Neuronal stem cell (in vitro differentiated cells): ENCODE measurements around the gene KIAA1549.

Experiments used
- DNase-seq: peaks from one replicate; pipeline ENCODE4 v3.0.0-alpha.2; 2013; ENCODE audit warnings: low spot score
- H2AFZ ChIP-seq: one replicate; pipeline ENCODE4 v1.6.1; 2013; ENCODE audit warnings: mild to moderate bottlenecking, low read length, inconsistent platforms
- H2AK5ac ChIP-seq: 2 replicates; pipeline ENCODE4 v1.6.1; 2013; ENCODE audit warnings: low read depth, mild to moderate bottlenecking, inconsistent platforms, low read length, moderate library complexity, mixed read lengths
- H2BK120ac ChIP-seq: 2 replicates; pipeline ENCODE4 v1.6.1; 2013; ENCODE audit warnings: low read depth, mild to moderate bottlenecking, inconsistent platforms, low read length, moderate library complexity, mixed read lengths
- H2BK12ac ChIP-seq: one replicate; pipeline ENCODE4 v1.6.1; 2013; ENCODE audit warnings: low read length, inconsistent platforms
- H2BK15ac ChIP-seq: 2 replicates; pipeline ENCODE4 v1.6.1; 2013; ENCODE audit warnings: mild to moderate bottlenecking, low read length, inconsistent platforms, mixed read lengths
- H2BK5ac ChIP-seq: one replicate; pipeline ENCODE4 v1.6.1; 2013; ENCODE audit warnings: inconsistent platforms, mild to moderate bottlenecking, low read length, moderate library complexity
- H3K14ac ChIP-seq: one replicate; pipeline ENCODE4 v1.6.1; 2013; ENCODE audit warnings: low read length, inconsistent platforms
- H3K18ac ChIP-seq: 2 replicates; pipeline ENCODE4 v1.6.1; 2013; ENCODE audit warnings: low read length, inconsistent platforms
- H3K23ac ChIP-seq: 2 replicates; pipeline ENCODE4 v1.6.1; 2013; ENCODE audit warnings: low read depth, mild to moderate bottlenecking, mixed read lengths, low read length, inconsistent platforms; ENCODE audit not compliant: poor library complexity
- H3K27ac ChIP-seq: replicated peaks from 3 replicates; pipeline ENCODE4 v1.5.1; 2013; ENCODE audit warnings: low read length, inconsistent platforms
- H3K27me3 ChIP-seq, 3 experiments: 2 replicates each; pipeline ENCODE4 v1.6.1; 2013; ENCODE audit warnings: low read length in 3 of 3, mild to moderate bottlenecking in 2 of 3, inconsistent platforms in 1 of 3, low read depth in 1 of 3, mixed read lengths in 1 of 3, moderate library complexity in 1 of 3; ENCODE audit not compliant: control insufficient read depth in 3 of 3, insufficient read depth in 3 of 3
- H3K36me3 ChIP-seq, 2 donors: replicated peaks in 1 of 2; 2 replicates each; pipeline ENCODE4 v1.6.1; 2013; ENCODE audit warnings: low read length in 2 of 2; ENCODE audit not compliant: control insufficient read depth in 2 of 2, insufficient read depth in 2 of 2
- H3K4ac ChIP-seq: 2 replicates; pipeline ENCODE4 v1.6.1; 2013; ENCODE audit warnings: inconsistent platforms, mild to moderate bottlenecking, low read length, moderate library complexity
- H3K4me1 ChIP-seq, 2 donors: 1 replicate in 1 of 2; 2 replicates in 1 of 2; pipeline ENCODE4 v1.6.1; 2013; ENCODE audit warnings: low read length in 2 of 2, low read depth in 1 of 2; ENCODE audit not compliant: control insufficient read depth in 2 of 2, insufficient read depth in 1 of 2
- H3K4me2 ChIP-seq: one replicate; pipeline ENCODE4 v1.6.1; 2013; ENCODE audit warnings: mild to moderate bottlenecking, low read length, inconsistent platforms; ENCODE audit not compliant: insufficient read depth, poor library complexity, severe bottlenecking
- H3K4me3 ChIP-seq, 2 donors: 2 replicates each; pipeline ENCODE4 v1.5.1; 2013; ENCODE audit warnings: low read length in 2 of 2, mild to moderate bottlenecking in 2 of 2, inconsistent platforms in 1 of 2, moderate library complexity in 1 of 2
- H3K79me1 ChIP-seq: one replicate; pipeline ENCODE4 v1.6.1; 2013; ENCODE audit warnings: low read depth, mild to moderate bottlenecking, inconsistent platforms, low read length, moderate library complexity
- H3K9ac ChIP-seq: one replicate; pipeline ENCODE4 v1.6.1; 2013; ENCODE audit warnings: mild to moderate bottlenecking, low read depth, low read length, inconsistent platforms; ENCODE audit not compliant: poor library complexity
- H3K9me3 ChIP-seq, 2 donors: replicated peaks in 1 of 2; 2 replicates each; pipeline versions ENCODE3 to v1.6.1; 2013; ENCODE audit warnings: low read length in 2 of 2, mild to moderate bottlenecking in 2 of 2, inconsistent platforms in 1 of 2, low read depth in 1 of 2, mixed read lengths in 1 of 2, moderate library complexity in 1 of 2; ENCODE audit not compliant: control insufficient read depth in 2 of 2, insufficient read depth in 1 of 2
- H4K8ac ChIP-seq: one replicate; pipeline ENCODE4 v1.6.1; 2013; ENCODE audit warnings: low read depth, mild to moderate bottlenecking, inconsistent platforms, low read length, moderate library complexity
- H4K91ac ChIP-seq: one replicate; pipeline ENCODE4 v1.6.1; 2013; ENCODE audit warnings: low read length, low read depth, mild to moderate bottlenecking, inconsistent platforms; ENCODE audit not compliant: poor library complexity
- WGBS, 2 donors: extraction: QIAGEN DNeasy Blood & Tissue Kit; methylation state at CpG; one replicate each; pipeline ENCODE4 v1.1.7; 2013; ENCODE audit warnings: missing lambda C conversion rate in 2 of 2, mixed read lengths in 1 of 2; ENCODE audit not compliant: insufficient read length in 2 of 2, insufficient replicate concordance in 1 of 2; ENCODE audit errors: extremely low coverage in 2 of 2; 5-methylcytosine and 5-hydroxymethylcytosine counted together

KIAA1549 gene

DNA sequence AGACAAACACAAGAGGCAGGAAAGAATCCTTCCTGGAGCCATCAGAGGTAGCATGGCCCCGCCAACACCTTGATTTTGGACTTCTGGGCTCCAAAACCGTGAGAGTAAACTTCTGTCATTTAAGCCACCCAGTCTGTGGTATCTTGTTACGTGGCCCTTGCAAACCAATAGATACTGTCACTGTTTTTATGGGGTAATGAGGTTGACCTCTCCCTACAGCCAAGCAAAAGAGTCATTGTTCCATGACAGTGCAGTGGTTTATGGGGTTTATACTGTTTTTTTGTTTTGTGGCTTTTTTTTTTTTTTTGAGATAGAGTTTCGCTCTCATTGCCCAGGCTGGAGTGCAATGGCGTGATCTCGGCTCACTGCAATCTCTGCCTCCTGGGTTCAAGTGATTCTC, 32.8 kb downstream of the KIAA1549 start:
- Histone ChIP-seq H3K79me1 (no peaks in the 10 kb centered on the region), H3K4me1 (no peaks in the 10 kb centered on the region), H4K8ac (no peak overlapping the region), H2BK120ac (no peak overlapping the region), H3K27ac (no peak overlapping the region), H3K36me3 (no peaks in the 10 kb centered on the region), H3K18ac (no peak overlapping the region), H3K14ac (no peak overlapping the region), H2AFZ (no peak overlapping the region), H3K4me2 (no peak overlapping the region), H2BK15ac (no peak overlapping the region), H3K27me3 (no peaks in the 10 kb centered on the region), H3K4ac (no peak overlapping the region), H3K23ac (no peak overlapping the region), H3K9ac (no peak overlapping the region), H4K91ac (no peak overlapping the region), H2AK5ac (no peak overlapping the region), H2BK12ac (no peak overlapping the region), H3K9me3 (no peaks in the 10 kb centered on the region), H2BK5ac (no peak overlapping the region), H3K4me3 (no peak overlapping the region)
- WGBS, 2 donors: no CpG with 5 or more reads among the region's 6 CpGs
- no peak for DNase-seq

DNA sequence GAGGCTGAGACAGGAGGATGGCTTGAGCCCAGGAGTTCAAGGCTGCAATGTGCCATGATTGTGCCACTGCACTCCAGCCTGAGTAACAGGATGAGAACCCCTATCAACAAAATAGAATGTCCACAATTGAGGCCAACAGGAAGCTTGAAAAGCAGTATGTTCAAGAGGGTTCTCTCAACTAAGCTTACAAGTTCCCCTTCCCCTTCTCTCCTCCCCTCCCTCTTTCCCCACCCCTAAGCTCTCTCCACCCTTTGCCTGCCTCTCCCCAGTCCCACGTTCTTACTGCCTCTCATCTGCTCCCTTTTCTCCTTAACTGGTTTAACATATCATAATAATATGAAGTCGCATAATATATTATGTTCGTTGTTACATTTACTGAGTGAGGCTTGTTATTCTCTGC, 35.4 kb downstream of the KIAA1549 start:
- Histone ChIP-seq H3K27ac (no peak overlapping the region), H3K79me1 (peaks cover 3% of the 10 kb centered on the region), H2BK12ac (no peak overlapping the region), H3K18ac (no peak overlapping the region), H3K4me1 (no peaks in the 10 kb centered on the region), H3K27me3 (no peaks in the 10 kb centered on the region), H3K9me3 (no peaks in the 10 kb centered on the region), H2BK15ac (no peak overlapping the region), H2AFZ (no peak overlapping the region), H3K23ac (no peak overlapping the region), H2BK5ac (no peak overlapping the region), H2AK5ac (no peak overlapping the region), H3K9ac (no peak overlapping the region), H3K4me3 (no peak overlapping the region), H4K8ac (no peak overlapping the region), H3K36me3 (peaks cover 0 to 7% of the 10 kb centered on the region in 2 donors), H3K14ac (no peak overlapping the region), H2BK120ac (no peak overlapping the region), H3K4ac (no peak overlapping the region), H4K91ac (no peak overlapping the region), H3K4me2 (no peak overlapping the region)
- no peak for DNase-seq
- WGBS, 2 donors: no CpG with 5 or more reads among the region's 3 CpGs

DNA sequence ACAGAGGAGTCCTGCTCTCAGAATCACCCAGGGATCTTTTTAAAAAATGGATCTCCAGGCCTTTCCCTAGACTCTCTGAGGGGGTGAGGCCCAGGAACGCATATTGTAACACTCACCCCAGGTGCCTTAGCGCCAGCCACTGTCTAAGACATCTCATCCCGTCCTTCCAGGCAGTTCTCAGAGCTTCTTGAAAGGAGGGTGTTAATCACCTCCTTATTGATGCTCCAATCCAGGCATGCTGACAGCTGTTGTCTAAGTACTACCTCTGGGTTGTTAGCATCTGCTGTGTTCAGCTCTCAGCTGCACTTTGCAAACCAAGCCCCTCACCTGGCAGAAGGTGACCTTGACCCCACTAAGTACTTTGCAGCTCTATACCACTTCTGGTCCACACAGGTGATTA, 36.0 kb downstream of the KIAA1549 start:
- Histone ChIP-seq H3K18ac (no peak overlapping the region), H3K4me2 (no peak overlapping the region), H2BK12ac (no peak overlapping the region), H2AK5ac (no peak overlapping the region), H3K23ac (no peak overlapping the region), H2BK15ac (no peak overlapping the region), H2AFZ (no peak overlapping the region), H3K79me1 (peaks cover 3% of the 10 kb centered on the region), H2BK5ac (no peak overlapping the region), H3K9me3 (no peaks in the 10 kb centered on the region), H3K4me3 (no peak overlapping the region), H3K27me3 (no peaks in the 10 kb centered on the region), H3K4ac (no peak overlapping the region), H3K14ac (no peak overlapping the region), H3K27ac (no peak overlapping the region), H4K91ac (no peak overlapping the region), H3K9ac (no peak overlapping the region), H4K8ac (no peak overlapping the region), H2BK120ac (no peak overlapping the region), H3K4me1 (no peaks in the 10 kb centered on the region), H3K36me3 (peaks cover 0 to 7% of the 10 kb centered on the region in 2 donors)
- DNase-seq: no peak
- no CpG with 5 or more reads among the region's 3 CpGs for WGBS, 2 donors

DNA sequence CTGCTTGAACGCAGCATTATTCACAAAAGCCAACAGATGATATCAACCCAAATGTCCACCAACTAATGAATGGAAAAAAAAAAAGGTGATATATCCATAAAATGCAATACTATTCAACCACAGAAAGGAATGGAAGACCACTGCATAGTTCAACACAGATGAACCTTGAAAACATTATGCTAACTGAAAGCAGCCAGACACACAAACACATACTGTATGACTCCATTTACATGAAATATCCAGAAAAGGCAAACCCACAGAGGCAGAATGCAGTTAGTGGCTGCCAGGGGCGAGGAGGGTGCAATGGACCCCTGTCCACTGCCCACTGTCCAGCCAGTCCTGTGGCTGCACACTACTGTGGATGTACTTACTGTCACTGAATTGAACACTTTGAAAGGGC, 36.6 kb downstream of the KIAA1549 start:
- DNase-seq: no peak
- Histone ChIP-seq H3K18ac (no peak overlapping the region), H2BK15ac (no peak overlapping the region), H3K79me1 (peaks cover 3% of the 10 kb centered on the region), H3K14ac (no peak overlapping the region), H2BK5ac (no peak overlapping the region), H3K4me3 (no peak overlapping the region), H3K23ac (no peak overlapping the region), H2BK120ac (no peak overlapping the region), H3K9ac (no peak overlapping the region), H4K8ac (no peak overlapping the region), H3K36me3 (peaks cover 0 to 7% of the 10 kb centered on the region in 2 donors), H3K27ac (no peak overlapping the region), H3K4me2 (no peak overlapping the region), H2AK5ac (no peak overlapping the region), H2AFZ (no peak overlapping the region), H2BK12ac (no peak overlapping the region), H3K4ac (no peak overlapping the region), H3K4me1 (no peaks in the 10 kb centered on the region), H3K9me3 (no peaks in the 10 kb centered on the region), H3K27me3 (no peaks in the 10 kb centered on the region), H4K91ac (no peak overlapping the region)
- no CpG with 5 or more reads among the region's 2 CpGs for WGBS, 2 donors
